H1 (cell line): ENCODE measurements around the gene ZAP70. TPM values are rescaled to one million over a fixed set of nuclear protein-coding genes. Genes with fewer than 3 reads are reported as not detected.

ENCODE experiments used
- CTCF ChIA-PET: fragments of 300-600 bp; sonication (Branson Sonifier 250); formaldehyde crosslinking; loops from one replicate; lab custom pipeline; 2021; ENCODE audit not compliant: partially characterized antibody; lab: Charles Lee
- POLR2A ChIA-PET: fragments of 300-600 bp; sonication (Branson Sonifier 250); formaldehyde crosslinking; loops from one replicate; lab custom pipeline; 2021; ENCODE audit warnings: inconsistent platforms; ENCODE audit not compliant: partially characterized antibody; lab: Charles Lee
- DNase-seq, 2 experiments: peaks; one replicate each; pipeline versions ENCODE4 v3.0.0 to v3.0.0-alpha.2; 2010 to 2022; ENCODE audit warnings: low spot score in 2 of 2, low read depth in 1 of 2, mixed read lengths in 1 of 2
- FAIRE-seq: peaks from 2 replicates; lab custom pipeline; 2011; peaks lifted over from hg19 to GRCh38; lab: Jason Lieb, UNC
- H2AFZ ChIP-seq: 2 replicates; pipeline ENCODE4 v1.8.1; 2012; ENCODE audit warnings: low read length, inconsistent platforms
- H2AK5ac ChIP-seq: 2 replicates; pipeline ENCODE4 v1.6.1; 2013; ENCODE audit warnings: low read depth, low read length
- H2BK120ac ChIP-seq: replicated peaks from 2 replicates; pipeline ENCODE3; 2013; ENCODE audit warnings: low read depth, low read length, inconsistent platforms
- H2BK12ac ChIP-seq: 2 replicates; pipeline ENCODE4 v1.6.1; 2013; ENCODE audit warnings: low read depth, low read length
- H2BK15ac ChIP-seq: 2 replicates; pipeline ENCODE4 v1.6.1; 2013; ENCODE audit warnings: low read length
- H2BK20ac ChIP-seq: 2 replicates; pipeline ENCODE4 v1.6.1; 2013; ENCODE audit warnings: low read length
- H2BK5ac ChIP-seq: 2 replicates; pipeline ENCODE4 v1.6.1; 2013; ENCODE audit warnings: low read depth, low read length
- H3K14ac ChIP-seq: 2 replicates; pipeline ENCODE4 v1.6.1; 2013; ENCODE audit warnings: inconsistent platforms; ENCODE audit not compliant: insufficient read length
- H3K18ac ChIP-seq: 2 replicates; pipeline ENCODE4 v1.6.1; 2013; ENCODE audit warnings: low read length; ENCODE audit errors: extremely low read depth
- H3K23ac ChIP-seq: 2 replicates; pipeline ENCODE4 v1.6.1; 2013; ENCODE audit warnings: inconsistent platforms; ENCODE audit not compliant: insufficient read length
- H3K23me2 ChIP-seq: 2 replicates; pipeline ENCODE4 v1.6.1; 2013; ENCODE audit warnings: low read depth, low read length
- H3K27ac ChIP-seq: 2 replicates; pipeline ENCODE4 v1.6.1; 2011; ENCODE audit warnings: low read depth, low read length, inconsistent platforms
- H3K27me3 ChIP-seq, 4 experiments: replicated peaks in 1 of 4; 1 replicate in 1 of 4; 2 replicates in 3 of 4; pipeline versions ENCODE4 v1.6.1 to v1.8.1; 2011 to 2013; ENCODE audit warnings: low read length in 3 of 4, mild to moderate bottlenecking in 3 of 4, inconsistent platforms in 2 of 4, mixed read lengths in 2 of 4, moderate library complexity in 1 of 4; ENCODE audit not compliant: control insufficient read depth in 3 of 4, insufficient read depth in 3 of 4; ENCODE audit errors: extremely low read depth in 1 of 4
- H3K36me3 ChIP-seq, 4 experiments: 2 replicates each; pipeline versions ENCODE4 v1.6.1 to v1.8.1; 2011 to 2013; ENCODE audit warnings: mild to moderate bottlenecking in 4 of 4, low read length in 3 of 4, moderate library complexity in 2 of 4, control low read depth in 1 of 4, inconsistent platforms in 1 of 4; ENCODE audit not compliant: insufficient read depth in 4 of 4, control insufficient read depth in 2 of 4
- H3K4ac ChIP-seq: replicated peaks from 2 replicates; pipeline ENCODE3; 2013; ENCODE audit warnings: low read length, low read depth, mixed read lengths, inconsistent platforms; ENCODE audit not compliant: insufficient read length
- H3K4me1 ChIP-seq, 4 experiments: replicated peaks in 1 of 4; 1 replicate in 1 of 4; 2 replicates in 3 of 4; pipeline versions ENCODE4 v1.6.1 to v1.8.1; 2011 to 2013; ENCODE audit warnings: low read length in 3 of 4, inconsistent platforms in 2 of 4, mixed read lengths in 1 of 4; ENCODE audit not compliant: insufficient read depth in 4 of 4, control insufficient read depth in 3 of 4
- H3K4me2 ChIP-seq, 2 experiments: 2 replicates each; pipeline versions ENCODE4 v1.6.1 to v1.8.1; 2011 to 2013; ENCODE audit warnings: low read depth in 2 of 2, low read length in 2 of 2, control low read depth in 1 of 2, inconsistent platforms in 1 of 2, mild to moderate bottlenecking in 1 of 2; ENCODE audit not compliant: insufficient read depth in 1 of 2
- H3K4me3 ChIP-seq, 4 experiments: fragments of 200-600, 300-600 bp in 1 of 4; sonication (generic), shearing (Covaris generic), sonication (Bioruptor Twin) in 1 of 4; 2 replicates each; pipeline versions ENCODE4 v1.5.1 to v1.8.1; 2011 to 2016; ENCODE audit warnings: low read length in 4 of 4, low read depth in 3 of 4, control low read depth in 2 of 4, inconsistent platforms in 2 of 4, mild to moderate bottlenecking in 2 of 4, mixed read lengths in 1 of 4, moderate library complexity in 1 of 4; ENCODE audit not compliant: insufficient read depth in 2 of 4; ENCODE audit errors: extremely low read depth in 1 of 4
- H3K56ac ChIP-seq: replicated peaks from 2 replicates; pipeline ENCODE3; 2013; ENCODE audit warnings: low read depth, mild to moderate bottlenecking, mixed read lengths, low read length, inconsistent platforms; ENCODE audit not compliant: insufficient read length
- H3K79me1 ChIP-seq: 2 replicates; pipeline ENCODE4 v1.6.1; 2013; ENCODE audit warnings: low read depth, low read length, control low read depth
- H3K79me2 ChIP-seq, 2 experiments: 2 replicates each; pipeline versions ENCODE4 v1.6.1 to v1.8.1; 2012 to 2013; ENCODE audit warnings: low read length in 2 of 2, mild to moderate bottlenecking in 2 of 2, inconsistent platforms in 1 of 2; ENCODE audit not compliant: insufficient read depth in 2 of 2, control insufficient read depth in 1 of 2
- H3K9ac ChIP-seq, 4 experiments: replicated peaks in 1 of 4; 1 replicate in 1 of 4; 2 replicates in 3 of 4; pipeline versions ENCODE4 v1.6.1 to v1.8.1; 2011 to 2013; ENCODE audit warnings: low read depth in 3 of 4, low read length in 3 of 4, control low read depth in 2 of 4, mild to moderate bottlenecking in 2 of 4, moderate library complexity in 2 of 4, inconsistent platforms in 1 of 4; ENCODE audit errors: extremely low read depth in 1 of 4
- H3K9me3 ChIP-seq, 2 experiments: 2 replicates each; pipeline versions ENCODE4 v1.6.1 to v1.8.1; 2012 to 2013; ENCODE audit warnings: mild to moderate bottlenecking in 2 of 2, moderate library complexity in 2 of 2, control low read depth in 1 of 2, inconsistent platforms in 1 of 2, low read depth in 1 of 2, low read length in 1 of 2, mixed read lengths in 1 of 2; ENCODE audit not compliant: insufficient read depth in 2 of 2
- H4K20me1 ChIP-seq, 2 experiments: replicated peaks in 1 of 2; 2 replicates each; pipeline versions ENCODE3 to v1.8.1; 2011 to 2013; ENCODE audit warnings: inconsistent platforms in 2 of 2, low read length in 2 of 2, mild to moderate bottlenecking in 1 of 2; ENCODE audit not compliant: insufficient read depth in 2 of 2, control insufficient read depth in 1 of 2
- H4K5ac ChIP-seq: 2 replicates; pipeline ENCODE4 v1.6.1; 2013; ENCODE audit warnings: low read length, low read depth, mixed read lengths, inconsistent platforms; ENCODE audit not compliant: insufficient read length
- H4K8ac ChIP-seq: 2 replicates; pipeline ENCODE4 v1.8.0; 2013; ENCODE audit warnings: mild to moderate bottlenecking, moderate library complexity, low read length, inconsistent platforms; ENCODE audit not compliant: insufficient read depth; ENCODE audit errors: extremely low read depth
- H4K91ac ChIP-seq: replicated peaks from 2 replicates; pipeline ENCODE3; 2013; ENCODE audit warnings: low read length, mixed read lengths, inconsistent platforms; ENCODE audit not compliant: insufficient read length
- POLR2AphosphoS5 ChIP-seq: IDR thresholded peaks from 2 replicates; pipeline ENCODE4 v1.6.1; 2011; ENCODE audit warnings: low read depth, low read length
- WGBS, 2 experiments: shearing (Covaris generic) in 1 of 2; methylation state at CpG; one replicate each; pipeline versions ENCODE4 v1.1.6 to v1.1.7; 2013 to 2015; ENCODE audit warnings: low lambda C conversion rate in 2 of 2, mixed read lengths in 2 of 2, inconsistent platforms in 1 of 2, low coverage in 1 of 2, missing lambda C conversion rate in 1 of 2; ENCODE audit not compliant: insufficient replicate concordance in 2 of 2, insufficient coverage in 1 of 2, insufficient read length in 1 of 2; ENCODE audit errors: extremely low coverage in 1 of 2, missing lambda C conversion rate in 1 of 2; 5-methylcytosine and 5-hydroxymethylcytosine counted together
- polyA plus RNA-seq, 7 experiments: library from polyadenylated mRNA; depleted of rRNA in 3 of 7; stranded (reverse) in 5 of 7; unstranded in 2 of 7; fragments of >200 nt in 5 of 7; fragments of 200-250 nt in 2 of 7; gene quantifications; 1 replicate in 5 of 7; 2 replicates in 1 of 7; 4 replicates in 1 of 7; pipeline versions ENCODE4 v1.2.1 to v1.2.3, GENCODE V29; 2011 to 2013; ENCODE audit warnings: missing spikeins in 2 of 7, mixed read lengths in 2 of 7
- total RNA-seq: library from RNA; stranded (reverse); fragmentation: NEBNext Ultra II Directional; extraction: Animal tissue kit (Norgen Biotek cat#: 25700); gene quantifications from 2 replicates; pipeline ENCODE4 v1.2.1, GENCODE V29; 2021
- TF ChIP-seq, protein P1 (sequence below): IDR thresholded peaks from 2 replicates; pipeline ENCODE4 v1.6.1; 2012; ENCODE audit warnings: inconsistent platforms

ZAP70 gene
- total and polyA plus RNA-seq, 2 of the 8 experiments (the other 6 are each of a cell fraction or from before 2014, with no cell fraction given) = 0.15 TPM; not detected in 1

DNA sequence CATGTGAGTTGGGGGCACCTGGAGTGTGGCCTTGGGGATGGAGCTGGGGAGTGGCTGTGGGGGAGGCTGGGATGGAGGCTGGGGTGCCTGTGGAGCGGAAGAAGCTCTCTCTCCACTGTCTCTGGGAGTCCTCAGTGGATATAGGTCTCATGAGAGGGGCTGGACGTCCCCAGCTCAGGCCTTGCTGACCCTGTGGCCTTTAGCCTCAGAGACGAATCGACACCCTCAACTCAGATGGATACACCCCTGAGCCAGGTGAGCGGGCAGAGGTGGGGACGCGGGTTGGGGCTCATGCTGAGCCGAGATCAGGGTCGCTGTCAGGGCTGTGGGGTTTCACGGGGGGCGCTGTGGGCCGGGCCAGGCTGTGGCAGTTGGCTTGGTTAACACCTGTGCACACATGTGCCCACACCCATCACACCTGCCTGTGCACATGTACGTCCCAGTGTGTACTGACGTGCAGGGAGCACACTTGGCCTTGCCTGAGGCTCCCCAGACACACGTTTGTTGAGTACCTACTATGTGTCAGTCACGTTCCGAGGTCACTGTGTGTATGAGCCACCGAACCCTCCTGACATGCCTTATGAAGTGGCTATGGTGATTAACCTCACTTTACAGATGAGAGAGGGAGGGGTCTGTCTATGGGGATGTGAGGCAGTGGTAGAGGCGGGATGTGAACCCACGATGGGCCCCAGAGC lies 20.1 kb downstream of the ZAP70 start:
- H3K18ac ChIP-seq = no peak overlapping the region
- H3K23me2 ChIP-seq = no peaks in the 10 kb centered on the region
- FAIRE-seq = no peak
- H3K56ac ChIP-seq = no peak overlapping the region
- H3K4me1 ChIP-seq = no peaks in the 10 kb centered on the region
- no peak overlapping the region for H3K9ac ChIP-seq
- no peak overlapping the region for H2BK12ac ChIP-seq
- H2BK120ac ChIP-seq = no peak overlapping the region
- H2BK5ac ChIP-seq = no peak overlapping the region
- H4K8ac ChIP-seq = no peak overlapping the region
- no peaks in the 10 kb centered on the region for H3K79me2 ChIP-seq
- H2AK5ac ChIP-seq = no peak overlapping the region
- TF ChIP-seq POLR2AphosphoS5 = no peak
- TF ChIP-seq, protein P1, sequence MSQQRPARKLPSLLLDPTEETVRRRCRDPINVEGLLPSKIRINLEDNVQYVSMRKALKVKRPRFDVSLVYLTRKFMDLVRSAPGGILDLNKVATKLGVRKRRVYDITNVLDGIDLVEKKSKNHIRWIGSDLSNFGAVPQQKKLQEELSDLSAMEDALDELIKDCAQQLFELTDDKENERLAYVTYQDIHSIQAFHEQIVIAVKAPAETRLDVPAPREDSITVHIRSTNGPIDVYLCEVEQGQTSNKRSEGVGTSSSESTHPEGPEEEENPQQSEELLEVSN = no peak
- no peak overlapping the region for H3K4me2 ChIP-seq
- H2BK15ac ChIP-seq = no peak overlapping the region
- H3K4ac ChIP-seq = no peak overlapping the region
- H4K5ac ChIP-seq = no peak overlapping the region
- no peaks in the 10 kb centered on the region for H3K79me1 ChIP-seq
- no peak for DNase-seq
- 93% methylated on average over 20 of the region's 20 CpGs; no CpG with 5 or more reads in 1 of the 2 experiments for WGBS, 2 experiments
- H3K27me3 ChIP-seq = no peaks in the 10 kb centered on the region
- no peaks in the 10 kb centered on the region for H3K9me3 ChIP-seq
- H3K14ac ChIP-seq = no peak overlapping the region
- no peak overlapping the region for H3K4me3 ChIP-seq
- CTCF ChIA-PET = interaction anchor here (0.6 to 3.7 kb wide), 3 partner anchors 9 to 41 kb away, joined by 3 to 17 read pairs (median 3); no protein-coding TSS in a partner anchor
- POLR2A ChIA-PET = interaction anchor here (0.6 to 1.0 kb wide), 2 partner anchors 8 to 21 kb away, joined by 3 read pairs; no protein-coding TSS in a partner anchor
- H3K36me3 ChIP-seq = no peaks in the 10 kb centered on the region
- H4K91ac ChIP-seq = no peak overlapping the region
- no peak overlapping the region for H3K23ac ChIP-seq
- H4K20me1 ChIP-seq = peaks cover 0 to 2% of the 10 kb centered on the region in 2 experiments
- H2AFZ ChIP-seq = no peak overlapping the region
- H3K27ac ChIP-seq = no peak overlapping the region
- no peak overlapping the region for H2BK20ac ChIP-seq
